Measurements from ENCODE around the gene OTUB2. TPM values are rescaled to one million over a fixed set of nuclear protein-coding genes. Genes with fewer than 3 reads are reported as not detected.

Gene OTUB2
- total and polyA plus RNA-seq, 2 experiments from 2014 or later = 2.7 to 2.8 TPM

GRCh38 chr14:93997082-93997481, 29.1 kb upstream of the OTUB2 start, which contains the start of gene CCDC197:
CCDC197 (plus strand) TSS chr14:93997301; CDS start chr14:93998132, 831 bp downstream.
- H3K4me1 ChIP-seq (ENCODE audit: insufficient read depth) = peaks cover 7% of the 10 kb centered on the region
- DNase-seq (ENCODE audit: low spot score) = no peak
- H2AFZ ChIP-seq = no peak within 1 kb of the TSS
- TF ChIP-seq EZH2phosphoT487 (IDR thresholded peaks at IDR 0.05; ENCODE audit: low read depth, severe bottlenecking, unreplicated experiment) = no peak
- TF ChIP-seq EZH2 (IDR thresholded peaks at IDR 0.05; ENCODE audit: borderline replicate concordance) = no peak
- TF ChIP-seq CTCF (IDR thresholded peaks at IDR 0.05; ENCODE audit: poor library complexity) = no peak
- no peak within 1 kb of the TSS for H3K27ac ChIP-seq
- 89% methylated on average over 1 of the region's 1 CpG for WGBS (ENCODE audit: low lambda C conversion rate, missing lambda C conversion rate)
- no peaks in the 10 kb centered on the region for H3K79me2 ChIP-seq
- no peaks in the 10 kb centered on the region for H3K9me2 ChIP-seq (replicated peaks; ENCODE audit: insufficient read depth)
- no peak within 1 kb of the TSS for H3K4me2 ChIP-seq
- H3K9me3 ChIP-seq (ENCODE audit: low read depth) = no peaks in the 10 kb centered on the region
- H4K20me1 ChIP-seq (ENCODE audit: insufficient read depth, poor library complexity, severe bottlenecking) = no peaks in the 10 kb centered on the region
- H3K27me3 ChIP-seq = no peaks in the 10 kb centered on the region
- H3K4me3 ChIP-seq = no peak within 1 kb of the TSS
- no peaks in the 10 kb centered on the region for H3K36me3 ChIP-seq (replicated peaks; ENCODE audit: insufficient read depth, low read depth)

GRCh38 chr14:93997916-93998870, 27.9 kb upstream of the OTUB2 start:
- Histone ChIP-seq H4K20me1 (ENCODE audit: insufficient read depth, poor library complexity, severe bottlenecking) (no peaks in the 10 kb centered on the region), H3K79me2 (no peaks in the 10 kb centered on the region), H3K27me3 (no peaks in the 10 kb centered on the region), H3K9me2 (replicated peaks; ENCODE audit: insufficient read depth) (no peaks in the 10 kb centered on the region), H2AFZ (no peak overlapping the region), H3K9me3 (ENCODE audit: low read depth) (no peaks in the 10 kb centered on the region), H3K36me3 (replicated peaks; ENCODE audit: insufficient read depth, low read depth) (no peaks in the 10 kb centered on the region), H3K27ac (no peak overlapping the region), H3K4me2 (no peak overlapping the region), H3K4me1 (ENCODE audit: insufficient read depth) (peaks cover 7% of the 10 kb centered on the region), H3K4me3 (no peak overlapping the region)
- WGBS (ENCODE audit: low lambda C conversion rate, missing lambda C conversion rate) = 89% methylated on average over 14 of the region's 17 CpGs
- DNase-seq (ENCODE audit: low spot score) = peak; percentile 42
- TF ChIP-seq EZH2 (IDR thresholded peaks at IDR 0.05; ENCODE audit: borderline replicate concordance) (no peak), EZH2phosphoT487 (IDR thresholded peaks at IDR 0.05; ENCODE audit: low read depth, severe bottlenecking, unreplicated experiment) (no peak), CTCF (IDR thresholded peaks at IDR 0.05; ENCODE audit: poor library complexity) (no peak)

- Histone ChIP-seq H4K20me1 (ENCODE audit: insufficient read depth, poor library complexity, severe bottlenecking) (no peaks in the 10 kb centered on the region), H3K79me2 (no peaks in the 10 kb centered on the region), H2AFZ (no peak overlapping the region), H3K4me1 (ENCODE audit: insufficient read depth) (peaks cover 7% of the 10 kb centered on the region), H3K9me2 (replicated peaks; ENCODE audit: insufficient read depth) (no peaks in the 10 kb centered on the region), H3K27me3 (no peaks in the 10 kb centered on the region), H3K9me3 (ENCODE audit: low read depth) (no peaks in the 10 kb centered on the region), H3K36me3 (replicated peaks; ENCODE audit: insufficient read depth, low read depth) (no peaks in the 10 kb centered on the region), H3K4me3 (no peak overlapping the region), H3K27ac (no peak overlapping the region), H3K4me2 (no peak overlapping the region)
- TF ChIP-seq CTCF (IDR thresholded peaks at IDR 0.05; ENCODE audit: poor library complexity) = no peak
- no peak for TF ChIP-seq EZH2 (IDR thresholded peaks at IDR 0.05; ENCODE audit: borderline replicate concordance)
- DNase-seq (ENCODE audit: low spot score) = no peak
- 94% methylated on average over 7 of the region's 7 CpGs for WGBS (ENCODE audit: low lambda C conversion rate, missing lambda C conversion rate)
Measured at GRCh38 chr14:93998871-93999403, 27.2 kb upstream of the OTUB2 start.
